UCSD-AML1 (cell line): Measurements from ENCODE around the gene MRPL39.
"Not testable (repeated sequence)": the region's sequence is repeated elsewhere in the genome, so short reads cannot be mapped to it uniquely, and the experiment has no call there.

Experiments
- DNase-seq: peaks from one replicate; lab custom pipeline; 2025; ENCODE audit not compliant: unreplicated experiment; lab: John Stamatoyannopoulos, UW

Gene MRPL39

GRCh38 chr21:25607151-25608043 is at the start of gene MRPL39:
TSS of gene MRPL39 (minus strand) at chr21:25607481. CDS start at chr21:25607475, 6 bp downstream.
- DNase-seq, result peak; percentile 88

GRCh38 chr21:25656412-25656811 is 49.1 kb upstream of the MRPL39 start:
- DNase-seq, result no peak

GRCh38 chr21:25649146-25649545 is 41.9 kb upstream of the MRPL39 start:
- peak; percentile 10 for DNase-seq

GRCh38 chr21:25647647-25648046 is 40.4 kb upstream of the MRPL39 start:
- DNase-seq, result peak; percentile 14

GRCh38 chr21:25646474-25646873 is 39.2 kb upstream of the MRPL39 start:
- DNase-seq, result no peak

- DNase-seq, result no peak
Observed at GRCh38 chr21:25643486-25643885, 36.2 kb upstream of the MRPL39 start.

GRCh38 chr21:25640943-25641292 is 33.6 kb upstream of the MRPL39 start:
- DNase-seq, result no peak

- DNase-seq, result peak; percentile 12
Observed at GRCh38 chr21:25640202-25640942, 33.1 kb upstream of the MRPL39 start.

- DNase-seq, result peak; percentile 13
Observed at GRCh38 chr21:25639551-25640201, 32.4 kb upstream of the MRPL39 start.

- DNase-seq, result no peak
Observed at GRCh38 chr21:25638660-25639550, 31.6 kb upstream of the MRPL39 start, which contains the start of gene JAM2. TSS of gene JAM2 (plus strand) at chr21:25639258. CDS start at chr21:25639822, 564 bp downstream.

GRCh38 chr21:25637851-25638659 is 30.8 kb upstream of the MRPL39 start:
- no peak for DNase-seq

GRCh38 chr21:25636727-25637126 is 29.4 kb upstream of the MRPL39 start:
- no peak for DNase-seq

- no peak for DNase-seq
Observed at GRCh38 chr21:25635310-25635709, 28.0 kb upstream of the MRPL39 start.

GRCh38 chr21:25632296-25632695 is 25.0 kb upstream of the MRPL39 start:
- no peak for DNase-seq

- DNase-seq, result no peak
Observed at GRCh38 chr21:25626757-25627156, 19.5 kb upstream of the MRPL39 start.

GRCh38 chr21:25625776-25626555 is 18.7 kb upstream of the MRPL39 start:
- not testable (repeated sequence) for DNase-seq

GRCh38 chr21:25625036-25625435 is 17.8 kb upstream of the MRPL39 start:
- no peak for DNase-seq

- DNase-seq, result no peak
Observed at GRCh38 chr21:25624511-25624910, 17.2 kb upstream of the MRPL39 start.

- DNase-seq, result no peak
Observed at GRCh38 chr21:25619198-25619597, 11.9 kb upstream of the MRPL39 start.
